Right lobe of liver (tissue), 4 donors: ENCODE measurements around the gene C1orf105.

Source experiments
- CTCF ChIP-seq, 4 donors: fragments of 200-600 bp in 3 of 4; fragments of 450-650 bp in 1 of 4; IDR thresholded peaks; one replicate each; pipeline versions ENCODE4 v1.5.1 to v1.8.0; 2016 to 2022; ENCODE audit warnings: antibody characterized with exemption in 4 of 4, mild to moderate bottlenecking in 2 of 4
- POLR2A ChIP-seq: fragments of 450-650 bp; IDR thresholded peaks from one replicate; pipeline ENCODE4 v1.6.1; 2017; ENCODE audit warnings: antibody characterized with exemption, mild to moderate bottlenecking
- donor health status: DM: no; HTN: no; CAD: no.
- donor health status: DM: no; HTN: no; CAD: no.
- donor health status: DM: no; HTN: yes; CAD: no.

- no peak for TF ChIP-seq POLR2A
- TF ChIP-seq CTCF (IDR thresholded peaks at IDR 0.05), result no peak
These were observed 45.1 kb downstream of the C1orf105 start for GRCh38 chr1:172465617-172466016.
